Spleen (tissue), 7 donors: ENCODE results near the gene METTL4.
"Not testable (repeated sequence)": the region's sequence is repeated elsewhere in the genome, so short reads cannot be mapped to it uniquely, and the experiment has no call there.

Experiments used
- POLR2AphosphoS5 ChIP-seq, 3 donors: sonication (generic); formaldehyde crosslinking; IDR thresholded peaks; one replicate each; pipeline ENCODE4 v1.5.1; 2017; ENCODE audit warnings: antibody characterized with exemption in 3 of 3
- TF ChIP-seq, protein P1 (sequence below), 11 experiments: fragments of 200-600 bp in 7 of 11; fragments of 450-650 bp in 4 of 11; sonication (generic) in 4 of 11; IDR thresholded peaks in 8 of 11; conservative IDR thresholded peaks in 3 of 11; 1 replicate in 7 of 11; 2 replicates in 4 of 11; pipeline versions ENCODE4 v1.4.0 to v1.8.0; 2016 to 2021; ENCODE audit warnings: antibody characterized with exemption in 11 of 11, inconsistent platforms in 4 of 11, mild to moderate bottlenecking in 1 of 11
- donor health status: DM: no; HTN: no; CAD: no; lungs with moderate emphysema.
- donor health status: DM: no; HTN: no; CAD: no.
- donor health status: DM: no; HTN: no; CAD: no.

DNA sequence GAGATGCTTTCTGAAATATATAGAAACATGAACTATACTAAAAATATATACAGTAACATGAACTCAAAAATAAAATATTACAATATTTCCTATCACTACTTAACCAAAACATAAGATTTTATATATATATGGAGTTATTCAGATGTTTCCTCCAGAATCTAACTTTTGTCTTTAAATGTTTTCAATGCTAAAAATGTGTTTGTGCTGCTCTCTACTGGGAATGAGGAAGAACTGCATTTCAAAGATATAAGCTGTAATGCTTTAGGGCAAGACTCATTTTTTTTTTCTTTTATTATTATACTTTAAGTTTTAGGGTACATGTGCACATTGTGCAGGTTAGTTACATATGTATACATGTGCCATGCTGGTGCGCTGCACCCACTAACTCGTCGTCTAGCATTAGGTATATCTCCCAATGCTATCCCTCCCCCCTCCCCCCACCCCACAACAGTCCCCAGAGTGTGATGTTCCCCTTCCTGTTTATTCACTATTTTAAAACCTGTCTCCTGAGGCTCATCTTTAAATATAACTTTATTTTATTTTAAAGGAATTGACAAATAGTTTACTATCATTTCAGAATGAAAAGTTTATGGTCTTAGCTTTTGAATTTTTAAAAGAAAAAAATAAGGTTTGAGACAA, 29.3 kb downstream of the METTL4 start:
- TF ChIP-seq, protein P1, sequence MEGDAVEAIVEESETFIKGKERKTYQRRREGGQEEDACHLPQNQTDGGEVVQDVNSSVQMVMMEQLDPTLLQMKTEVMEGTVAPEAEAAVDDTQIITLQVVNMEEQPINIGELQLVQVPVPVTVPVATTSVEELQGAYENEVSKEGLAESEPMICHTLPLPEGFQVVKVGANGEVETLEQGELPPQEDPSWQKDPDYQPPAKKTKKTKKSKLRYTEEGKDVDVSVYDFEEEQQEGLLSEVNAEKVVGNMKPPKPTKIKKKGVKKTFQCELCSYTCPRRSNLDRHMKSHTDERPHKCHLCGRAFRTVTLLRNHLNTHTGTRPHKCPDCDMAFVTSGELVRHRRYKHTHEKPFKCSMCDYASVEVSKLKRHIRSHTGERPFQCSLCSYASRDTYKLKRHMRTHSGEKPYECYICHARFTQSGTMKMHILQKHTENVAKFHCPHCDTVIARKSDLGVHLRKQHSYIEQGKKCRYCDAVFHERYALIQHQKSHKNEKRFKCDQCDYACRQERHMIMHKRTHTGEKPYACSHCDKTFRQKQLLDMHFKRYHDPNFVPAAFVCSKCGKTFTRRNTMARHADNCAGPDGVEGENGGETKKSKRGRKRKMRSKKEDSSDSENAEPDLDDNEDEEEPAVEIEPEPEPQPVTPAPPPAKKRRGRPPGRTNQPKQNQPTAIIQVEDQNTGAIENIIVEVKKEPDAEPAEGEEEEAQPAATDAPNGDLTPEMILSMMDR (IDR thresholded peaks at IDR 0.05 in 8 of 11, conservative IDR thresholded peaks at IDR 0.05 in 3 of 11), result peak; percentile 44 to 75 (median 67)
- TF ChIP-seq POLR2AphosphoS5 (IDR thresholded peaks at IDR 0.05), result not testable (repeated sequence)
